Stimulated activated CD8-positive, alpha-beta memory T cell treated with anti-CD3 and anti-CD28 coated beads, Interleukin-4, amount 100 ng/mL, for 4 hours (primary cell): ENCODE results near the gene CFDP1.

ENCODE experiments used
- DNase-seq, 2 donors: peaks; one replicate each; pipeline ENCODE4 v3.0.0-alpha.2; 2020; ENCODE audit warnings: low read depth in 2 of 2, low spot score in 1 of 2

Gene CFDP1

DNA sequence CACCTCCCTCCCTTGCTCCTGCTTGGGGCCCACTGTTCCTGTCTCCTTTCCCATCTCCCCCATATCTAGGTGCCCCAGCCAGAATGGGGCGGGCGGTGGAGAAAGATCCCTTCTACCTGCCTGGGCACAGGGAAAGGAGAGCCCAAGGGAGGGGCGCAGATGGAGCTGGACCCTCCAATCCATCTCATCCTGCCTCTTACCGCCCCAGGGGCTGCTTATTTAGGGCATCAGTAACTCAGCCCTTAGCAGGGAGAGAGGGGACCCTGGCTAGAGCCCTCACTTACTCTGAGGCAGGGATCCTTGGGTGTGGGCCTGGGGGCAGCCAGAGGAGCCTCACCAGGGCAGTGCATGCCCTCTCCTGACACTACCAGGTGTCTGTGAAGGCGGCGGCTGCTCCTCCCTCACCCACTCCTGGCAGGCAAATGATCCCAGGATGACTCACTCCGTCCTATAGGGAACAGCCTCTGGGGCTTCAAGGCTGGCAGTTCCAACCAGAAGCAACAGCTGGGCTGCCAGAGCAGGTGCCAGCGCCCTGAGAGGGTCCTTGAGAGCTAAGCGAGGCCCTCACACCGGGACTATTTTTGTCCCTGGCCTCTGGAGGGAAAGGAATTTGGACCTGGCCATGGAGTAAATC is 165.6 kb downstream of the CFDP1 start:
- DNase-seq: no peak

DNA sequence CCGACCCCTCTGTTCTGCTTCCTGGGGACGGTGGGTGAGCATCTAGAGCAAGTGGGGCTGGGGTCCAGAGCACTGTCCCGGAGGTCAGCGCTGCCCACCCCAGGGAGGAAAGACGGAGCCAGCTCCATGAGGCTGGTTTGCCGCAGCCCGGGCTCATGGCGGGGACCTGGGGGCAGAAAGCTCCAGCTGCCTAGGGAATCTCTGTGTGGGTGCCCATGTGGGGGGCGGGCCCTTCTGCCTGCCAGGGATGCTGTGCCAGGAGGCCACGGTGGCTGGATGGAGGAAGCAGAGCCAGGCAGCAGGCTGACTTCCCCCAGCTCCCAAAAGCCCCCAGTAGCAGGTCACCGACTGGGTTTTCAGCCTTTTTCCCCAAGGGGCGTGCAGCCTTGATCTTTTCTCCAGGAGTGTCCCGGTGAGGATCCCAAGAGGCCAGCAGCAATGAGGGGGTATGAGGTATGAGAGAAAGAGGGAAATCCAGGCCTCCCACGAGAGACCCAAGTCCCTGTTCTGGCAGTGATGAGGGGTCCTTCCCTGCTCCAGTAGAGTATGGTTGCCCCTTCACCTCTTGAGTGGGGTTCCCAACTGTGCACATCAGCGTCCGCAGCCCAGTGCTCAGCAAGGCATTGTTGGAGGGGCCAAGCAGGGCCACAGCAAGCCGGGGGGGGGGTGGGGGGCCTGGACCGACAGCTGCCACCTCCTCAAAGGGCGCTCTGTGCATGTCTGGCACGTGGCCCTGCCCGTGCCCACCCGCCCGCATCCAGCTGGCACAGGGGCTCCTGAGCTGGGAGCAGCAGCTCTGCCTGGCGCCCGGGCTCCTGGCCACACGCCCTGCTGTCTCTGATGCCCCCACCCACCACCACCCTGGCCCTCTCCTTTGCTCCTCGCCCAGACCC is 166.3 kb downstream of the CFDP1 start:
- DNase-seq: no peak

DNA sequence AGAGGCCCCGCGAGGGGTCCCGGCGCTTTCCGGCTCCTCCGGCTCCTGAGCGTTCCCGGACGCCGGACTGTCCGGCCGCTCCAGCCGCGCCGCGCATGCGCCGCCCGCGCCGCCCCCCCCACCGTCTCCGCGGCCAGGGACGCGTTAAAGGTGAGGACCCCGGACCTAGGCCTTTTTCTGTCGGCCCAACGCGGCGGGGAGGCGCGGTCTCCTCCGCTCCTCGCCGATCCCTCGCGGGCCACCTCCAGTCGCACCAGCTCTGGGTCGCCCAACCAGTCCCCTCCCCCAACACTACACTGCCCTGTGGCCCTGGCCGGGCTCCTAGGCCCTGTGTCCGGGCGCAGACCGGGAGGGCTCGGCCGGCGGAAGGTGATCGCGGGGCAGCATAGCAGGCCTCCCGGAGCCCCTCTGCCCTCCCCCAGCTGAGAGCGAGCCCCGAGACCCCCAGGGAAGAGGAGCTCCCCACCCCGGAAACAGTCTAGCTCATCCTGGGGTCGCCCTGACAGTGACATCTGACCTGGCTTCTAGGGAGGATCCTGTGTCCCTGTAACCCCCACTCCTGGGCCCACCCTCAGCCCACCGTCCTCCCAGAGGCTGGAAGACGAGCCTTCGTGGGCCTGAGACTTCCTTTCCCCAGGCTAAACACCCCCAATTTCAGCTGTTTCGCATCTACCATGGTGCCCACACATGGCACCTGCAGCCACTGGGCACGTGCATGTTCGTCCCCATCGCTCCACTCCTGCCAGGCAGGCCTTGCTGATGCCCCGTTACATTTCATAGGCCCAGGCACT is 167.2 kb downstream of the CFDP1 start:
- DNase-seq: no peak

DNA sequence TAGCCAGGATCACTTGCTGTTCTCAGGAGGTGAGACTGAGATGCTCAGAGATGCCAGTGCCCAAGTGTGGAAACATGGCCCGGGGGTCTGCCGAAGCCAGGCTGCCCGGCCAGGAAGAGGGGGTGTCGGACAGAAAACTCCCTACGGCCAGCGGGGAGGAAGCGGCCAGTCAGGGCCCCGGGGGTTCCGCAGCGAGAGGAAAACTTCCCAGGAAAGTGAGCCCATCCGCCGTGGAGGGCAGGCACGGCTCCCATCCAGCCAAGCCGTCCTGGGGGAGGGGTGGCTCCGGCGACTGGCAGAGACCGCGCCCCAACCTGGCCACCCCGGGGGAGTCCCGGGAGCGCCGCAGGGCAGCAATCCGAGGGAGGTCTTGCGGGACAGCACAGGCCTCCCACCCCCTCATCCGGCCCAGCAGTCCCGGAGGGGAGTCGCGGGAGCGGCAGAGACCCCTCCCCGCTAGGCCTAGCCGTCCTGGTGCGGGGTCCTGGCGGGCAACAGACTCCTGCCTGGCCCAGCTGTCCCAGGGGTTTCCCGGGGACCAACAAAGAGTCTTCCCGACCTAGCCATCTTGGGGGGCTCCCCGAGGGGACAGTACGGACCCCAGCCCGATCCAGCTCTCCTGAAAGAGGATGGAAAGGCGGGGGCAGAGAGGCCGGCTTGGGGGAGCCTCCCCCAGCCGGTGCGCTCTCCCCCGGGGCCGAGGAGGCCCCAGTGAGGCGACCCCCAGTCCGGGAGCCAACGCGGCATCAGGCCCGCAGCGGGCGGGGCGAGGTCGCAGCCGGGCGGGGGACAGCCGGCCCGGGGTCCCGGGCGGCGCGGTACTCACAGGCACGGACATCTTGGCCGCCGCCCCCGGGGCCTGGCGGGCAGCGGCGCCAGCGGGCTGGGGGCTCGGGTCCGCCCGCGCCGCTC is 168.0 kb downstream of the CFDP1 start:
- DNase-seq: no peak

DNA sequence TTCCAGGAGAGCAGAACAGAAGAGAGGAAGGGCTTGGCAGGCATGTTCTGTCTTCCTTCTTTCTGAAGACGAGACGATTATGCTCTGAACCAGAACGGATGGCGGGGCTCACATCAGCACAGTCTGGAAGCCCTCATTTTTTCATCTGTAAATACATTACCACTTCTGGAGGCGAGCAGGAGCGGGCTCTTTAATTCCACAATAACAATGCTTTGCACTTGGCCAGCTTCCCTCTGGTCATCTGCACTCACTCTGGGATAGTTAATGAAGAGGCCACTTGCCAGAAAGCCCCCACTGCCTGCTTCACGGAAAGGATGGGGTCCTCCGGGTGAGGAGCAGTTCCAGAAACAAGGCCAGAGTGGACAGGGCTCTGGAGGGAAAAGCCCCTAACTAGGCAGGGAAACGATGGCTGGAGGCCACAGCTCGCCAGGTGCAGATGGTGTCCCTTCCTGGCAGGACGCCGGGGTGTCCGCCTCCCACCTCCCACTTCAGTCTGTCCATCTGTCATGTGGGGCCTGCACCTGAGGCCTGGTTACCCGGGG is 168.8 kb downstream of the CFDP1 start:
- no peak for DNase-seq

DNA sequence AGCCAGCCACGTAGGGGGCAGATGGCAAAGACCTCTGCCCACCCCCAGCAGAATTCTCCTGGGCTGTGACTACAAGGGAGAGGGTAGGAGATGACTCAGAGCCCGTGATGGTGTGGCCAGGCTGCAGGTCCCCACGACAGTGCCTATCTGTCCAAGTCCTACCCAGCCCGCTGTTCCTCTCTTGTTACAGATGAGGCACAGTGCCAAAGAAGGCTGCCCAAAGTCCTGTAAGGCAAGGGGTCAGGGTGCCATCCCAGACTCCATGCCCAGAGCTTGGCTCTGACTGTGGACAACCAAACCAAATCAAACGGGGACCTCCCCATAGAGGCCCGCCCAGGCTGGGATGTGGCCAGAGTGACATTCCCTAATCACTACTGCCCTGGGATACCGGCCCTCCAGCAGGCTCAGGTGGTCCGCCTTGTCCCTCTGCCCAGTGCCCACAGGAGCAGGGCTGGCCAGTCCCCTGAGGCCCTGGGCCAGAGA is 169.3 kb downstream of the CFDP1 start:
- no peak for DNase-seq

DNA sequence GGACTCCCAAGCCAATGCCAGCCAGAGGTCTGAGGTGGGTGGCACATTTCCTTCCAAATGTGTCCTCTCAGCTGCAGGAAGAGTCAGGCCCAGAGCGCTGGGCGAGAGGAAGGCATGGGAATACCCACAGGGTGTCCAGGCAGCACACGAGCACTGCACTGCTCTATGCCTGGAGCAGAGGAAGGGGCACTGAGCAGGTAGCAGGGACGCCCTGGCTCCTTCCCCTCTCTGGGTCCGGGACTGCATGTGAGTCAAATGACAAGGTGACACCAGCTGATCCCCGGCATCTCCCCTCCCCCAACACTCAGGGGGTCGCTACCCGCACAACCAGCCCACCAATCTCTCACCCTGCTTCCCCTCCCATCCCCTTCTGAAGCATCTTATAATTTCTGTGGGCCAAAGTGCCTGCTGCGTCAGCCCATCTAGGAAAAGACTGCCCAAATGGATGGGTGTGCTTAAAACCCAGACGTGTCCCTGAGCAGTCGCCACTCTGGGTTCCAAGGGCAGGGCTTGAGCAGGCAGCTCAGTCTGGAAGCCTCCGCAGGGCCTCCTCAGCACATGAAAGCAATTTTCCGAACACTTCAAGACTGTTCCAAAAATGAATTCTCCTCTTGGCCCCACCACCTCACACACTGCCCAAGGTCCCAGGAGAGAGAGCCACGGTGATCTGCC is 169.9 kb downstream of the CFDP1 start:
- no peak for DNase-seq

DNA sequence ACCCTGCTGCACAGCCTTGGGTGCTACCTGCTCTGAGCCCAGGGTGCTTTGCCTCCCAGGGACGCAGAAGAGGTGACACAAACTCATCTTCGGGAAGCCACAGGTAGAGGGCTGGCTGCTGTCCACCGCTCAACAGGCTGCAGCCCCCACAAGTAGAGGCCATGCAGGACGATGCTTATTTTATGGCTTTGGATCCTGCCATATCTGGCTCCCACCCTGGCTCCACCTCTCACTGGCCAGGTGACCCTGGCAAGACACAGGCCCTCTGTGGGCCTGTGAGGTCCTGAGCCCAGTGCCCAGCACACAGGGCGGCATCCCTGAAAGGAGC is 170.5 kb downstream of the CFDP1 start:
- no peak for DNase-seq

DNA sequence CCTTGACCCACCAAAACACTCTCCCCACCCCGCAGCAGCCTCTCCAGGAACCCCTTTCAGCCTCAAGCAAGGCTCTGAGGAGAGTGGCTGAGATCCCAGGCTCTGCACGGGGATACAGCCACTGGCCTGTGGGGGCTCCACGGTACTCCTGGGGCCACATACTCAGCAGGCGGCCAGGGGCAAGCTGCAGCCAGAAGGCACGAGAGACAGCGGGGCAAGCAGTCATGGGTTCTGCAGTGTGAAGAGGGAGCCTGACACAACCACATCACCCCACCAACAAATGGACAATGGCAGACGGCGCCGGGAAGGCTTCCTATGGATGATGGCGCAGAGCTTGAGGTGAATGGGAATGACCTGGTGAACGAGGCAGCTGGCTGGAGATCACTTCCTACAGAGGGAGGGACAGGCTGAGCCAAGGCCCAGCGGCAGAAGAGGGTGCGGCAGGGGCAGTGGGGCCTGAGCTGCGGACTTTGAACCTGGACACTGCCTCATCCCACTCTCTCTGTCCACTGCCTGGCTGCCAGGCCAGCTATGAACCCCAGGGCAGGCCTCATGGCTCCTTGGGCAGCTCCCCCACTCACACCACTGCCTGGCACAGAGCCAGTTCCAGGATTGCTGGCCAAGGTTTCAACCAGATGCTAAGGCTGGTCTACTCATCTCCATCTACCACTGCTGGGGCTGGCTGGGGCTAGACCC is 171.1 kb downstream of the CFDP1 start:
- no peak for DNase-seq

DNA sequence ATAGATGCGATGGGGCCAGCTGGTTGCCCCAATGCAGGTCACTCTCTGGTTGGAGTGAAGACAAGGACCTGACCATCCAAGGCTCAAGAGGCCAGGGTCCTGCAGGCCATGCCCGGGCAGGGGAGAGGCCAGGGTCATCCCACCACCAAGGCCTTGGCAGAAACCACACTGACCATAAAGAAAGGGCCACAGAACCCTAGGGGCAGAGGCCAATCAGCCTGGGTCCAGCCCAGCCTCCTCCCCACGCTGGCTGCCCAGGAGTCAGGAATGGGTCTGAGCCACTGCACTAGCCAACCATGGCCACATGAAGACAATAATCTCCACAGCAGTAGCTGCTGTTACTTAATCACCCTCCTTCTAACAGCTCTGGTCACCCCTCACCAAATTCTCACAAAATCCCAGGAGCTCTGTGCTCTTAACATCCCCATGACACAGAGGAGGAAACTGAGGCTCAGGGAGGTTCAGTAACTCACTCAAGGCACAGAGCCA is 171.7 kb downstream of the CFDP1 start:
- no peak for DNase-seq

DNA sequence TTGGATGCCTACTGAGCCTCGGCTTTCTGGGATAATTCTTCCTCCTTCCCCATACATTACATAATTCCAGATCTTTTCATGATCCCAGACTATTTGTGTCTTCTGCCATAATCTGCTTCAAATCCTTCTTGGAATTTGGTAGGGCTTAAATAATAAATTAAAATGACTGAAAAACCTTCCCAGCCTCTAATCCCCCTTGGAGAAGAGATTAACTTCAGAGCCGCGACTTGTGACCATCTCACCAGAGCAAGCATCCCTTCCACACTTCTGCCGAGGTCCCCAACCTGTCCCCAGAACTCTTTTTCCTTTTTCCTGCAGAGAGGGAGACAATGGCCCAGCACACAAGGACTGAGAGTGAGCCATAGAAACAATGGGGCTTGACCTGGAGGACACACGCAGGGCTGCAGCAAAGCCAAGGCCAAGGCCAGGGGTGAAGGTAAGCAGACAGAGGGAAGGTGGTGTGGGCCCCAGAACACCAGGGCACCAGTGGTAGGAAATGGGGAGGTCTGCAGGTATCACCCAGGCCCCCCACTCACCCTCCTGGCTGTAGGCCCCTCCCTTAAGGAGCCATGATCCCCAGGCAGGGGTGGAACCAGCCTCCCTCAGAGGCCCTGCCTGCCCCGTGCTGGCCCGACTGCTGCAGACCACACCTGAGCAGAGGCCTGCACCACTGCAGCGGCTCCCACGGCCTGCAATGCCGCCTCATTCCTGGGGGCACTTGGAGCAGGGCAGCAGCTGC is 172.3 kb downstream of the CFDP1 start:
- no peak for DNase-seq

DNA sequence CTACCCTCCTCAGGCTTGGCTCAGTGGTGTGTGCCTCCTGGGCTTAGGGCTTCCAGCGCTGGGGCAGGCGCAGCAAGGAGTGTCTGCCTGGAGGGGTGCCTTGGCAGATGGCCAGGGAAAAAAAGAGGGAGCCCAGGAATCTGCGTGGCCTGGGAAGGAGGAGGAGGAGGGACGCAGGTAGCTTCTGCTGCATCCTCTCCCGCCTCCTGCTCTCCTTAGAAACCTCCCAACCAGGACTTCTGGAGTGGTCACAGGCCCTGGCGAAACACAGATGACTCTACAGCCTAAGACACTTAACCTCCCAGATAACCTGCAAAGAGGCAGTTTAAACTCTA is 174.5 kb downstream of the CFDP1 start:
- DNase-seq: no peak

DNA sequence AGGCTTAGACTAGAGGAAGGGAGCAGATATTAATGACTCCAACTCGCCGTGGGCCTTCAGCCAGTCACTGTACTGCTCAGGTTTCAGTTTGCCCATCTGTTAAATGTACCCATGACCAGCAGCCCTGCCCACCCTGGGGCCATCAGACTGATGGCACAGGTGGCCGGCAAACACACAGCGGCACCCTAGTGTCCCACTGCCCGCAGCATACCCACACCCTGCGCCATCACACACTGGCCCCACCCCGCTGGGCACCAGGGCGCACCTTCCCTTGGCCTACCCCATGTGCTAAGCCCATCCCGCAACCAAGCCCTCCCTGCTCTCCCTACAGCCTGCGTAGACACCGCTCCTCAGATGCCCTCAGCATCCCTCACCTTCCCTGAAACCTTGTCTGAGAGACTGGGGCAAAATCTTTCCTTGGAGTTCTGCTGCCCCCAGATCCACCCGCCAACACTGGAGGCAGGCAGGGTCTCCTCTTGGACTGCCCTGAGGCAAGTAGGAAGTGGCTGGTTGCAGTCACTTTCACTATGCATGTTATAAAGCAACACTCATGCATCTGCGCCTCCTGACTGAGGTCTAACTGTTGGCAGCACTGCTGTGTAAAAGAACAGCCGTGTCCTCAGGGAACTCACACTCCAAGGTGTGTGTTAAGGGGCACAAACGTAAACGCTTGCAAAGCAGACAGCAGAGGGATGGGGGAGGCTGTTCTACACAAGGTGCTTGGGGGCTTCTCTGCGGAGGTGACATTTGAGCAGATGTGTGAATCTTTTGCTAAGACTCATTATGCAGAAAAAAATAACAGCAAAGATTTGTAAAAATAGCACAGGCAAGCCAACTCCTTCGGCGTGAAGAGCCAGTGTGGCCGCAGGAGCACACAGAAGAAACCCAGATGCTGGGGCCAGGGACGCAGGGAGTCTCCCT is 175.2 kb downstream of the CFDP1 start:
- DNase-seq: no peak

DNA sequence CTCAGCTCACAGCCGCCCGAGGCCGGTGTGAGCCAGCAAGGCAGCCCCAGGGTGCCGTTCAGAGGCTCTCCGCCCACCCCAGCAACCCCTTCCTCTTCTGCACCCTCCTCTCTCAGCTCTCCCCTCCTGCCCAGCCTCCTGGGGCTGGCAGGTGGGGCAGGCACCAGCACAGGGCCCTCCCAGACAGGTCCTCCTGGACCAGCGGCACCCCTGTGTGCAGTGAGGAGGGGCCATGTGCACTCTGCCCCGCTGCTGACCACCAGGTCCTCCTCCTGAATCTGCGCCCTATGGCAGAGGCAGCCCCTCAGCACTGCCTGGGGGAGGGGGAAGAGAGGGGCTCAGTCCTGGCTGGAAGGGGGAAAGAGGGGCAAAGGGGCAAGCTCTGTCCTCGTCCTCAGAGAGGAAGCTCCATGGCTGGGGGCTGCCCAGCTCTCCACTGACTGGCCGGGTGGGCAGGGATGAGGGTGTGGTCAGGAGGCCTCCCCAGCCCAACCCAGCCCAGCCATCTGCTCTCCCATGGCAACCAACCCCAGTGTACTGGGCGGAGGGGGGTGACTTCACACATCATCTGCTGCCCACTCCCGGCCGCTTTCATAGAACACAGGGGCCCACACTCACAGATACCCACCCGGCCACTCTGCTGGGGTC is 176.5 kb downstream of the CFDP1 start:
- DNase-seq: no peak

DNA sequence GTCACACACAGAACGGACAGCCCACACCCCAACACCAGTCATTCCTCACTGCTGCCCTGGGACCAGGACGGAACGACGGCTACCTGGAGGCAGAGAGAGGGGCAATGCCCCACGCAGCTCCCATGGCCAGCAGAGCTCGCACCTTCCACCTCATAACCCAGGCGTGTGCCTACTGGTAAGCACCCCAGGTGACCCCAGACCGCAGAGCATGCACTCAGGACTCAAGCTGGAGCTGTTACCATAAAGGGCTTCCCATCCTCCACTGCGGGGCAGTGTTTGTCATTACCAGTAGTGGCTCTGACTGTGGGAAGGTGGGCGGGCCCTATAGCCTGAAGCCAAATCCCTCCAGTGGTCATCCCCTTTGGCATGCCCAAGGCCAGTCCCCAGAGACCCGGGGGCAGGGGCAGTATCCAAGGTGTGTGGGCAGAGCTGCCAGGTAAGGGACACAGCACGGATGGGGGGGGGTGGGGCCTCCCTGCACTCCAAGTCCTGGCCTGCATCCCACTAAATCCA is 177.2 kb downstream of the CFDP1 start:
- DNase-seq: no peak

DNA sequence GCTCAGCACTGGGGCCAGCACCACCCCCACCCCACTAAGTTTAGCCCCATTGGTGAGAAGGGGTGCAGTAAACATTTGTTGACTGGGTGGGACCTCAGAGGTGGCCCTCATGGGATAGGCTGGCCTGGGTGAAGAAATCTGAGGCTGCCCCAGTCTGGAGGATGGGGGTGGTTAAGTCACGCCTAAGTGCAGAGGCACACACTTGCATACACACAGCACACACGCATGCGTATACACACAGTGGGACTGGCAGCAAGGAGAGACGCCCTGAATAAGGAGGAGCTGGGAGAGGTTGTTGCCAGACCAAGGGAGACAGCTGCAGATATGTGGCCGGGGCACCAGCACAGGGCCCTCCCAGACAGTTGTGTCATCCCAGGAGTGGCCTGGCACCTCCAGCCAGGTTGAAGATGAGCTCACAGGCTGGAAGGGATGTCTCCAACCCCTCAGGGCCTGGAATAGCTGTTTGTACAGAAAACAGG is 178.9 kb downstream of the CFDP1 start:
- DNase-seq: no peak
